ENCODE results near the gene EPB41. TPM values are rescaled to one million over a fixed set of nuclear protein-coding genes. Genes with fewer than 3 reads are reported as not detected.
"Not testable (repeated sequence)": the region's sequence is repeated elsewhere in the genome, so short reads cannot be mapped to it uniquely, and the experiment has no call there.

Gene EPB41
- total RNA-seq, 1 donor from 2014 or later: 15.5 TPM

DNA sequence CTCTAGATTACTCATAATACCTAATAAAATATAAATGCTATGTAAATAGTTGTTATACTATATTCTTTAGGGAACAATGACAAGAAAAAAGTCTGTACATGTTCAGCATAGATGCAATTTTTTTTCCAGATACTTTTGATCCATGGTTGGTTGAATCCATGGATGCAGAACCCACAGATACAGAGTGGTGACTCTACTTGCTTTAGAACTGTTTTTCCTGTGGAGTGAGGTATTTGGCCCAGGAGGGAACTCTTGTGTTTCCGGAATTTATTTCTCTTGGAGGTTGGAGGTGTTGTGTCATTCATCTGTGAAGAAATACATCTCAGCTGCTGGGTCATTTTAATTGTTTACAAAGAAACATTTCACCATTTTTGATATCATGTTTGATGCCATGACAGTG, 180.6 kb downstream of the EPB41 start:
- no peak for DNase-seq (ENCODE audit: low read depth)
- TF ChIP-seq, protein P1, sequence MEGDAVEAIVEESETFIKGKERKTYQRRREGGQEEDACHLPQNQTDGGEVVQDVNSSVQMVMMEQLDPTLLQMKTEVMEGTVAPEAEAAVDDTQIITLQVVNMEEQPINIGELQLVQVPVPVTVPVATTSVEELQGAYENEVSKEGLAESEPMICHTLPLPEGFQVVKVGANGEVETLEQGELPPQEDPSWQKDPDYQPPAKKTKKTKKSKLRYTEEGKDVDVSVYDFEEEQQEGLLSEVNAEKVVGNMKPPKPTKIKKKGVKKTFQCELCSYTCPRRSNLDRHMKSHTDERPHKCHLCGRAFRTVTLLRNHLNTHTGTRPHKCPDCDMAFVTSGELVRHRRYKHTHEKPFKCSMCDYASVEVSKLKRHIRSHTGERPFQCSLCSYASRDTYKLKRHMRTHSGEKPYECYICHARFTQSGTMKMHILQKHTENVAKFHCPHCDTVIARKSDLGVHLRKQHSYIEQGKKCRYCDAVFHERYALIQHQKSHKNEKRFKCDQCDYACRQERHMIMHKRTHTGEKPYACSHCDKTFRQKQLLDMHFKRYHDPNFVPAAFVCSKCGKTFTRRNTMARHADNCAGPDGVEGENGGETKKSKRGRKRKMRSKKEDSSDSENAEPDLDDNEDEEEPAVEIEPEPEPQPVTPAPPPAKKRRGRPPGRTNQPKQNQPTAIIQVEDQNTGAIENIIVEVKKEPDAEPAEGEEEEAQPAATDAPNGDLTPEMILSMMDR (conservative IDR thresholded peaks at IDR 0.05; ENCODE audit: low read depth, low read length): no peak
- no peak overlapping the region for H3K4me3 ChIP-seq (ENCODE audit: low read depth, low read length)

DNA sequence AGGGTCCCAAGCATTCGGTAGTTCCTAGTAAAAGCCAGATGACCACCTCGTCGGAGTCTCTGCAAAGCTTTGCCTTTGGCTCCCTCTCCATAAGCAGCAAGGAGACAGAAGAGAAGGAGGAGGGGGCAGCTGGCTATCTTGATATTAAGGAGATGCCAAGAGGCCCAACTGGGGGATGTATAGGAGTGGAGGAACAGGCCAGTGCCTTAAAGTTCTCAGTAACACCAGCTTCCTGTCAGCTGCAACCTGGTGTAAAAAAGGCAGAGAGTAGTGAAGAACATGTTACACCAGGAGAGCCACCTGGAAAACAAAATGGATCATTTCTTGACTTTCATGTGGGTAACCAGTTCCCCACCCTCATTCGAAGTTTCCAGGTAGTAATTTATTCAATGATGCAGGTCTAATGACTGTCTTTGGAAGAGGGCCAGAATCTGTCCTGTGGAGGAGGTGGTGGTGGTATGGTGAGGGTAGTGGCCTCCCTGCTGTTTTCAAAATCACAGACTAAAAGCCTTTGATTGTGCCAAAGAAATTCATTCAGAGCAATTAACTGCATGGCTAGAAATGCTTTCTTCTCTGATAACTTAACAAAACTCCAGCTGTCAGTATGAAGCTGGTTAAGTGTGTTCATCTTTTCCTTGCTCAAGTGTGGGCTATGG, 182.0 kb downstream of the EPB41 start:
- TF ChIP-seq, protein P1 (conservative IDR thresholded peaks at IDR 0.05; ENCODE audit: low read depth, low read length): no peak
- DNase-seq (ENCODE audit: low read depth): no peak

DNA sequence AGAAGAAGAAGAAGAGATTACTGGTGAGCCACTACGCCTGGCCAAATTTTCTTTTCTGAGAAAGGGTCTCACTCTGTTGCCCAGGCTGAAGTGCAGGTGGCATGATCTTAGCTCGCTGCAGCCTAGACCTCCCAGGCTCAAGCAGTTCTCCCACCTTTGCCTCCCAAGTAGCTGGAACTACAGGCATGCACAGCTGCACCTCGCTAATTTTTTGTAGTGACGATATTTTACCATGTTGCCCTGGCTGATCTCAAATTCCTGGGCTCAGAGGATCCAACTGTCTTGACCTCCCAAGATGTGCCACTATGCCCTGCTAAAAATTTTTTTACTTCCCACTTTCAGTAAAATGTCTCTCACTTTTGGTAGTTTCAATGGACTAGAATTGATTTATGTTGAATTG, 184.9 kb downstream of the EPB41 start:
- DNase-seq (ENCODE audit: low read depth): no peak
- no peak overlapping the region for H3K4me3 ChIP-seq (ENCODE audit: low read depth, low read length)
- TF ChIP-seq, protein P1 (conservative IDR thresholded peaks at IDR 0.05; ENCODE audit: low read depth, low read length): no peak

More for the DNA sequence above, 182.0 kb downstream of the EPB41 start:
- no peak overlapping the region for H3K4me3 ChIP-seq (ENCODE audit: low read depth, low read length)

DNA sequence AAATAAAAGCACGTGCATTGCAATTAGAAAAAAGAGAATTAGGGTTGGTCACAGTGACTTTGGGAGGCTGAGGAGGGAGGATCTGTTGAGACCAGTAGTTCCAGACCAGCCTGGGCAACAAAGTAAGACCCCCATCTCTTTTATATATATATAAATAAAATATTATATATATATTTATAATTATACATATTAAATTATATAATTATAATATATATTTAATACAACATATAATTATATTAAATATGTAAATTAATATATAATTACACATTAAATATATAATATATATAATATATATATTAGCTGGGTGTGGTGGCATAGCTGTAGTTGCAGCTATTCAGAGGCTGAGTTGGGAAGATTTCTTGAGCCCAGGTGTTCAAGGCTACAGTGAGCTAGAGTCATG, 186.1 kb downstream of the EPB41 start:
- TF ChIP-seq, protein P1 (conservative IDR thresholded peaks at IDR 0.05; ENCODE audit: low read depth, low read length): no peak
- no peak overlapping the region for H3K4me3 ChIP-seq (ENCODE audit: low read depth, low read length)
- DNase-seq (ENCODE audit: low read depth): no peak

DNA sequence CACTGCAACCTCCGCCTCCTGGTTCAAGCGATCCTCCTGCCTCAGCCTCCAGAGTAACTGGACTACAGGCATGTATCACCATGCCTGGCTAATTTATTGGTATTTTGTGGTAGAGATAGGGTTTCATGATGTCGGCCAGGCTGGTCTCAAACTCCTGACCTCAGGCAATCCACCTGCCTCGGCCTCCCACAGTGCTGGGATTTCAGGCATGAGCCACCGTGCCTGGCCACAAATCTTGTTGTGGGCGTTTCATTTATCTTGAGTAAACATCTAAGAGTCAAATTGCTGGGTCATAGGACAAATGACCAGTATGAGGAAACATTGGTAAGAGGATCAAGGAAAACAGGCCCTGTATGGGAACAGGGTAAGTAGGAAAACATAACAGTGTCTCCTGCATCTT, 191.5 kb downstream of the EPB41 start:
- no peak for DNase-seq (ENCODE audit: low read depth)
- H3K4me3 ChIP-seq (ENCODE audit: low read depth, low read length): no peak overlapping the region
- TF ChIP-seq, protein P1 (conservative IDR thresholded peaks at IDR 0.05; ENCODE audit: low read depth, low read length): no peak

DNA sequence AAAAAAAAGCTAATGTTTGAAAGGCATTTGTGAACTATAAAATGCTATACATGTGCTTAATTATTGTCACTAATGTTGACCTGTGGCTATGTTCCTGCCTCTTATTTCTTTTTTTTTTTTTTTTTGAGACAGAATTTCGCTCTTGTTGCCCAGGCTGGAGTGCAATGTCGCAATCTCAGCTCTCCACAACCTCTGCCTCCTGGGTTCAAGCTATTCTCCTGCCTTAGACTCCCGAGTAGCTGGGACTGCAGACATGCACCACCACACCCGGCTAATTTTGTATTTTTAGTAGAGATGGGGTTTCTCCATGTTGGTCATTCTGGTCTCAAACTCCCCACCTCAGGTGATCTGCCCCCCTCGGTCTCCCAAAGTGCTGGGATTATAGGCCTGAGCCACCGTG, 193.7 kb downstream of the EPB41 start:
- DNase-seq (ENCODE audit: low read depth): not testable (repeated sequence)

DNA sequence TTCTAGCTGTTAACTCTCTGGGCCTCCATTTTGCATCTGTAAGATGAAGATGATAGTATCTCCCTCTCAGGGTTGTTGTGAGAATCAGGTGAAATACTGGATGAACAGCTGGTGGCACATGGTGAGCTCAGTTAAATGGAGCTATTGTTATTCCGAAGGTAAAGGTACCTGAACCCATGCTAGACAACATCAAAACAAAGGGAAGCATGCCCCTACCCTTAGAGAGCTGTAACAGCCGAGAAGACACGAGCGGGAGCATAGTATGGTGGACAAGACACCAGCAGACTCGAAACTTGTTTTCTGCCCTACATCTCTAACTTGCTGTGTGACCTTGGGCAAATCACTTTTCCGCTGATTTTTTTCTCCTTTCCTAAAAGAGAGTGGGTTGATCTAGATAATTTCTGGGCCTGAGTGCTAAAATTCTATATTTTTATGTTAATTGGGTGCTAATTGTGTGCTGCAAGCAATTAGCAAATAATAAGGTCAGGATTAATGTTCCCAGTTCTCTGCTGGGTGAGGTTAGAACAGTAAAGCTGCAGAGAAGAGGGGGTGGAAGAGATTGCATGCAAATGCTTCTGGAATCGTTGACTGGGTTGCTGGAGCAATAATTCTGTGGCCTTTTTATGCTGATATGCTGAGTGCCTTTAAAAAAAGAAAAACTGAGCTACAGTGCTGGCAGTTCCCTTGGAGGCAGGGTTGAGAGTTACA, 198.5 kb downstream of the EPB41 start:
- TF ChIP-seq, protein P1 (conservative IDR thresholded peaks at IDR 0.05; ENCODE audit: low read depth, low read length): no peak
- DNase-seq (ENCODE audit: low read depth): no peak
- H3K4me3 ChIP-seq (ENCODE audit: low read depth, low read length): no peak overlapping the region

More for the DNA sequence above, 193.7 kb downstream of the EPB41 start:
- not testable (repeated sequence) for H3K4me3 ChIP-seq (ENCODE audit: low read depth, low read length)
